ENCODE results near the gene GATAD2A.

GATAD2A gene

GRCh38 chr19:19537075-19538048 lies 131.9 kb downstream of the GATAD2A start:
- H3K4me3 ChIP-seq (ENCODE audit: low read length) = no peak overlapping the region
- TF ChIP-seq ZNF274 (IDR thresholded peaks at IDR 0.05; ENCODE audit: low read depth, low read length) = no peak

DNA sequence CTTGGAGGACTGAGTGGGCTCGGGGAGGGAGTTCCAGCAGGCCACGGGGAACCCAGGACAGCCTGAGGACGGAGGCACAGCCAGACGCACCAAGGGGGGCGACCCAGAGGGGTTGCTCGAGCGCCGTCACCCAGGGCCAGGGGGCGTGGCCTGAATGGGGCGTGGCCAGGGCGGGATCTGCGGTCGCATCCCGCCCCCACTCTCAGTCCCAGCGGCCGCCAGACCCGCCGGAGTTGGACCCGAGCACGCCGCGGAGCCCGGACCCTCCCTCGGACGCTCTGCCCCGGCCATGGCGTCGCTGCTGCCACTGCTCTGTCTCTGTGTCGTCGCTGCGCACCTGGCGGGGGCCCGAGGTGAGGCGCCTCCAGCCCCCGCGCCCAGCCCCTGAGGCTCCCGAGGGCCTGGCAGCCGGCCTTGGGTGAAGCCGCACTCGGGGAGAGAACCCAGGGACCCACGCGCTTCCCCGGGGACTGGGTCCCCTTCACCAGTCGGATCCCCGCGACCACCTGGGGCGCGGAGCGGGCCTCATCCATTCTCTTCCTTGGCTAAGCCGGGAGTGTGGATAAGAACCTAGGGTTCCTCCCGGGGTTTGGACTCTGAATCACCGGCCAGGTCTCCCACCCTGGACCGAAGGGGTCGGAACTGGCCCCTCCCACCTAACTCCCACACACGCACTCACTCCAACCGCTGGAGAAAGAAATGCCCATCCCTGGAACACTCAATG lies 132.7 kb downstream of the GATAD2A start, which contains the start of gene CILP2:
CILP2 (plus strand) TSS at position 205 of the 724 bp plus-strand sequence; CDS start at position 290, 85 bp downstream.
- no peak for TF ChIP-seq ZNF274 (IDR thresholded peaks at IDR 0.05; ENCODE audit: low read depth, low read length)

DNA sequence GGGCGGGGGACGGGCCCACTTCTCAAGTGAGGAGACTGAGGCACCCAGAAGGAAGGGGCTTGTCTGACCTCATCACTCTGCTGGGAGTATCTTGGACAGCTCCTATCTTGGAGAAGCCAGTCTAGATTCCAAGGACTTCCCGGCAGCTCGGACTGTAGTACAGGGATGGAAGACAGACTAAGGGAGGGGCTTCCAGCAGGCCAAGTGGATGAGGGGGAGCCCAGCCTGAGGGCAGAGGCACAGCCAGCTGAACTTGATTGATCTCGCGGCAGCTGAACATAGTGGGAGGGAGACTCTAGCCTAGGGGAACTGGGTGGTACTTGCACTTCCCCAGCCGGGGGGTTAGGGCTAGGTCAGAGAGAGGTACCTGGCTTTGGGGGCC lies 133.3 kb downstream of the GATAD2A start:
- TF ChIP-seq ZNF274 (IDR thresholded peaks at IDR 0.05; ENCODE audit: low read depth, low read length) = no peak
- H3K4me3 ChIP-seq (ENCODE audit: low read length) = no peak overlapping the region

More for the DNA sequence above, 132.7 kb downstream of the GATAD2A start, which contains the start of gene CILP2:
- no peak within 1 kb of the TSS for H3K4me3 ChIP-seq (ENCODE audit: low read length)

- no peak for TF ChIP-seq ZNF274 (IDR thresholded peaks at IDR 0.05; ENCODE audit: low read depth, low read length)
- H3K4me3 ChIP-seq (ENCODE audit: low read length) = no peak overlapping the region
Observed at GRCh38 chr19:19539698-19540063, 134.2 kb downstream of the GATAD2A start.

GRCh38 chr19:19540064-19540714 lies 134.7 kb downstream of the GATAD2A start:
- no peak overlapping the region; the same call in 1 of the 2 replicates for H3K4me3 ChIP-seq (ENCODE audit: low read length)
- no peak for TF ChIP-seq ZNF274 (IDR thresholded peaks at IDR 0.05; ENCODE audit: low read depth, low read length)

- TF ChIP-seq ZNF274 (IDR thresholded peaks at IDR 0.05; ENCODE audit: low read depth, low read length) = no peak
- H3K4me3 ChIP-seq (ENCODE audit: low read length) = no peak overlapping the region; the same call in 1 of the 2 replicates
Observed at GRCh38 chr19:19540715-19541515, 135.4 kb downstream of the GATAD2A start.

DNA sequence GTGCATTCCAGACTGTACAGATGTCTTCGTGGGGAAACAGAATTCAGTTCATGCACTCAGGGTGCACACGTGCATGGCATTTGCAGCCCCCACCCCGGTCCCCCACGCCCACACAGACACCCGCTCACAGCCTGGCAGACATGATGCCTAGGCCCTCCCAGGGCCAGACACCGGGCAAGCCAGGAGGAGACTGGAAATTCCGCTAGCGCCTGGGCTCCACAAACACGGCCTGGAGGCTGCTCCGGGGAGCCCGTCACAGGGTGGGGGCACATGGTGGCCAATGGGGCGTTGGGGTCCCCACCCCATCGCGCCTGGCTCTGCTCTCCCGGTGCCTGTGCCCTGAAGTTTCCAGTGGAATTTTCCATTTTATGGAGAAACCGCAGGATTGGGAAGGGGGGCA lies 136.1 kb downstream of the GATAD2A start:
- TF ChIP-seq ZNF274 (IDR thresholded peaks at IDR 0.05; ENCODE audit: low read depth, low read length) = no peak
- H3K4me3 ChIP-seq (ENCODE audit: low read length) = no peak overlapping the region

DNA sequence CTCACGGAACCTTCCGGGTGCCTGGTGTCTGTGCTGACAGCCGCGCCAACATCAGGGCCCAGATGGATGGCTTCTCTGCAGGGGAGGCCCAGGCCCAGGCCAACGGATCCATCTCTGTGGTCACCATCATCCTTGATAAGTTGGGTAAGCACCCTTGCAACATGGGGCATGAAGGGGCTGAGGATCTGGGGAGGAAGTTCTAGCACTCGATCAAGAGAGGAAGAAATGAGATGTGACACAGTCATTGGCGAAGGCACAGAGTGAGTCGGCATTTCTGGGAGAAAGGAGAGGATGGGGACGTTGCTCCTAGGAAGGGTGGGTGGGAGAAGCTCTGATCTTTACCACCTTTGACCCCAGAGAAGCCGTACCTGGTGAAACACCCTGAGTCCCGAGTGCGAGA lies 137.0 kb downstream of the GATAD2A start:
- no peak for TF ChIP-seq ZNF274 (IDR thresholded peaks at IDR 0.05; ENCODE audit: low read depth, low read length)
- H3K4me3 ChIP-seq (ENCODE audit: low read length) = no peak overlapping the region

DNA sequence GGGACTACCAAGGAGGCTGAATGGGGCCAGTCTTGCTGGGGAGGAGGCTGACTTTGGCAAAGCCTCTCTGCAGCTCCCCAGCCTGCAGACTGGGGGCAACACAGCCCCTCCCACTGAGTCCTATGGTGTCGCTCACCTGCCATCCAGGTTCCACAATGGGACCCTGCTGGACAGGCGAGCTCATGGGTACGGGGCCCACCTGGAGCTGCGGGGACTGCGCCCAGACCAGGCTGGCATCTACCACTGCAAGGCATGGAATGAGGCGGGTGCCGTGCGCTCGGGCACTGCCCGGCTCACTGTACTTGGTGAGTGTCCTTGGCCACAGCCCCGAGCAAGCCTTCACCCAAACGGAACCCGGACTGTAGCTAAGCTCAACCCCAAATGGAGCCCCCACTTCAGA lies 137.6 kb downstream of the GATAD2A start:
- no peak for TF ChIP-seq ZNF274 (IDR thresholded peaks at IDR 0.05; ENCODE audit: low read depth, low read length)

DNA sequence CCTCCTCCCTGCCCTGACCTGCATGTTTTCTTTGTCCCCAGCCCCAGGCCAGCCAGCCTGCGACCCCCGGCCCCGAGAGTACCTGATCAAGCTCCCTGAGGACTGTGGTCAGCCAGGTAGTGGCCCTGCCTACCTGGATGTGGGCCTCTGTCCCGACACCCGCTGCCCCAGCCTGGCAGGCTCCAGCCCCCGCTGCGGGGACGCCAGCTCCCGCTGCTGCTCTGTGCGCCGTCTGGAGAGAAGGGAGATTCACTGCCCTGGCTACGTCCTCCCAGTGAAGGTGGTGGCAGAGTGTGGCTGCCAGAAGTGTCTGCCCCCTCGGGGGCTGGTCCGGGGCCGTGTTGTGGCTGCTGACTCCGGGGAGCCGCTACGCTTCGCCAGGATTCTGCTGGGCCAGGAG lies 138.2 kb downstream of the GATAD2A start:
- H3K4me3 ChIP-seq (ENCODE audit: low read length) = no peak overlapping the region
- TF ChIP-seq ZNF274 (IDR thresholded peaks at IDR 0.05; ENCODE audit: low read depth, low read length) = no peak

More for the DNA sequence above, 137.6 kb downstream of the GATAD2A start:
- H3K4me3 ChIP-seq (ENCODE audit: low read length) = no peak overlapping the region

DNA sequence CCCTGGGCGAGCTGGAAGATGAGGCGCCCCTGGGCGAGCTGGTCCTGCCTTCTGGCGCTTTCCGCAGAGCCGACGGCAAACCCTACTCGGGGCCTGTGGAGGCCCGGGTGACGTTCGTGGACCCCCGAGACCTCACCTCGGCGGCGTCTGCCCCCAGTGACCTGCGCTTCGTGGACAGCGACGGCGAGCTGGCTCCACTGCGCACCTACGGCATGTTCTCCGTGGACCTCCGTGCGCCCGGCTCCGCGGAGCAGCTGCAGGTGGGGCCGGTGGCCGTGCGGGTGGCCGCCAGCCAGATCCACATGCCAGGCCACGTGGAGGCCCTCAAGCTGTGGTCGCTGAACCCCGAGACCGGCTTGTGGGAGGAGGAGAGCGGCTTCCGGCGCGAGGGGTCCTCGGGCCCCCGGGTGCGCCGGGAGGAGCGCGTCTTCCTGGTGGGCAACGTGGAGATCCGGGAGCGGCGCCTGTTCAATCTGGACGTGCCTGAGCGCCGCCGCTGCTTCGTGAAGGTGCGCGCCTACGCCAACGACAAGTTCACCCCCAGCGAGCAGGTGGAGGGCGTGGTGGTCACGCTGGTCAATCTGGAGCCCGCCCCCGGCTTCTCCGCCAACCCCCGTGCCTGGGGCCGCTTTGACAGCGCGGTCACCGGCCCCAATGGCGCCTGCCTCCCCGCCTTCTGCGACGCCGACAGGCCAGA lies 138.9 kb downstream of the GATAD2A start:
- TF ChIP-seq ZNF274 (IDR thresholded peaks at IDR 0.05; ENCODE audit: low read depth, low read length) = no peak
- no peak overlapping the region for H3K4me3 ChIP-seq (ENCODE audit: low read length)

DNA sequence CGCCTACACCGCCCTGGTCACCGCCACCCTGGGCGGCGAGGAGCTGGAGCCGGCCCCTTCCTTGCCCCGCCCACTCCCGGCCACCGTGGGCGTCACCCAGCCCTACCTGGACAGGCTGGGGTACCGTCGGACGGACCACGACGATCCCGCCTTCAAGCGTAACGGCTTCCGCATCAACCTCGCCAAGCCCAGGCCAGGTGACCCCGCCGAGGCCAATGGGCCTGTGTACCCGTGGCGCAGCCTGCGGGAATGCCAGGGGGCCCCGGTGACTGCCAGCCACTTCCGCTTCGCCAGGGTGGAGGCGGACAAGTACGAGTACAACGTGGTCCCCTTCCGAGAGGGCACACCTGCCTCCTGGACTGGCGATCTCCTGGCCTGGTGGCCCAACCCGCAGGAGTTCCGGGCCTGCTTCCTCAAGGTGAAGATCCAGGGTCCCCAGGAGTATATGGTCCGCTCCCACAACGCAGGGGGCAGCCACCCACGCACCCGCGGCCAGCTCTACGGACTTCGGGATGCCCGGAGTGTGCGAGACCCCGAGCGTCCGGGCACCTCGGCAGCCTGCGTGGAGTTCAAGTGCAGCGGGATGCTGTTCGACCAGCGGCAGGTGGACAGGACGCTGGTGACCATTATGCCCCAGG lies 139.6 kb downstream of the GATAD2A start:
- no peak for TF ChIP-seq ZNF274 (IDR thresholded peaks at IDR 0.05; ENCODE audit: low read depth, low read length)
- no peak overlapping the region for H3K4me3 ChIP-seq (ENCODE audit: low read length)
